Right cardiac atrium (tissue), 5 donors: ENCODE measurements around the gene ARHGAP12. TPM values are rescaled to one million over a fixed set of nuclear protein-coding genes. Genes with fewer than 3 reads are reported as not detected.
"Not testable (repeated sequence)": the region's sequence is repeated elsewhere in the genome, so short reads cannot be mapped to it uniquely, and the experiment has no call there.

ENCODE experiments used
- ATAC-seq, 2 donors: fragments of 200-7000 bp; cut with Tn5 transposase; one replicate each; pipeline versions ENCODE4 v1.8.0 to v1.9.1; 2020; ENCODE audit warnings: moderate library complexity in 2 of 2, mild to moderate bottlenecking in 1 of 2
- DNase-seq, 3 donors: peaks; one replicate each; pipeline ENCODE4 v3.0.0-alpha.2; 2020
- H3K27ac ChIP-seq: one replicate; pipeline ENCODE4 v1.5.1; 2013; ENCODE audit warnings: mild to moderate bottlenecking, low read length, control low read depth, moderate library complexity
- H3K27me3 ChIP-seq: one replicate; pipeline ENCODE4 v1.6.1; 2013; ENCODE audit not compliant: control insufficient read depth, insufficient read depth
- H3K4me1 ChIP-seq: one replicate; pipeline ENCODE4 v1.6.1; 2013; ENCODE audit warnings: low read length; ENCODE audit not compliant: control insufficient read depth, insufficient read depth
- H3K4me3 ChIP-seq: one replicate; pipeline ENCODE4 v1.5.1; 2013; ENCODE audit warnings: low read length, control low read depth
- H3K9me3 ChIP-seq: one replicate; pipeline ENCODE4 v1.6.1; 2013; ENCODE audit warnings: low read length; ENCODE audit not compliant: control insufficient read depth
- WGBS: extraction: QIAGEN DNeasy Blood & Tissue Kit; methylation state at CpG from one replicate; pipeline ENCODE4 v1.1.7; 2013; 5-methylcytosine and 5-hydroxymethylcytosine counted together
- intact Hi-C, 4 donors: fragments of 100-400 bp; cut with DNase I; formaldehyde crosslinking; loops; one replicate each; pipeline versions ENCODE4 v1.11.0 to v1.14.0; 2022 to 2023
- polyA plus RNA-seq: library from polyadenylated mRNA; stranded (reverse); fragments of 200-250 nt; gene quantifications from one replicate; pipeline ENCODE4 v1.2.3, GENCODE V29; 2013
- total RNA-seq, 4 donors: library from RNA; stranded (reverse); fragmentation: NEBNext Ultra II Directional; extraction: Animal tissue kit (Norgen Biotek cat#: 25700); gene quantifications; one replicate each; pipeline ENCODE4 v1.2.1, GENCODE V29; 2021
- donor health status: healthy with polysubstance abuse.
- donor health status: DM: no; HTN: yes; CAD: no.
- donor health status: DM: no; HTN: no; CAD: no.
- donor health status: DM: no; HTN: yes; CAD: no; lungs with severe emphysema.
- donor health status: DM: yes; HTN: yes; CAD: no.

The ARHGAP12 gene
- total and polyA plus RNA-seq, 5 donors, result 20.0 to 25.5 (median 24.8) TPM

DNA sequence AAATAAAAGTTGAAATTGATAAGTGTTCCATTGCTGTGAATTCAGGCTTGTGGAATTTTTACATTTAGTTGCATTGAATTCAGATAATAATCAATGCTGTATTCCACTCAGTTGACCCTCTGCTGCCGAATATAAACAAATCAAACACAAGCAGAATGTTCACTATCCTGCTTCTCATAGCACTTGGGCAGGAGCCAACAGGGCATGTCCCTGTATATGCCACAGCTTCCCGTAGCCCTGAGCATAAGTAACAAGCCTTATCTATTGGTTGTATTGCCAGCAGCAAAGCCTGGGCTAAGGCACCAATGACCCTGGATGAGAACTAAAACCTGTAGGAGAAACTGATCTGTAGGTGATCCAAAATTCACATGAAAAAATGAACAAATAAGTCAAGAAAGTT is 145.9 kb downstream of the ARHGAP12 start:
- no peak overlapping the region for H3K27ac ChIP-seq
- no peak overlapping the region for H3K4me3 ChIP-seq
- no peaks in the 10 kb centered on the region for H3K27me3 ChIP-seq
- intact Hi-C loops, result no loop called here
- no peaks in the 10 kb centered on the region for H3K4me1 ChIP-seq
- ATAC-seq (no peak), DNase-seq (no peak)
- WGBS, result 29% methylated on average over 2 of the region's 2 CpGs
- no peaks in the 10 kb centered on the region for H3K9me3 ChIP-seq

GRCh38 chr10:31780717-31781116 is 147.9 kb downstream of the ARHGAP12 start:
- H3K4me1 ChIP-seq, result no peaks in the 10 kb centered on the region
- H3K27ac ChIP-seq, result no peak overlapping the region
- H3K27me3 ChIP-seq, result no peaks in the 10 kb centered on the region
- H3K4me3 ChIP-seq, result no peak overlapping the region
- intact Hi-C loops, result no loop called here
- DNase-seq (no peak), ATAC-seq (no peak)
- 75% methylated on average over 2 of the region's 2 CpGs for WGBS
- no peaks in the 10 kb centered on the region for H3K9me3 ChIP-seq

GRCh38 chr10:31778627-31779026 is 150.0 kb downstream of the ARHGAP12 start:
- ATAC-seq, result no peak
- no peak overlapping the region for H3K4me3 ChIP-seq
- DNase-seq, result no peak
- intact Hi-C loops, result no loop called here
- 87% methylated on average over 3 of the region's 3 CpGs for WGBS
- no peaks in the 10 kb centered on the region for H3K9me3 ChIP-seq
- H3K27ac ChIP-seq, result no peak overlapping the region
- H3K4me1 ChIP-seq, result no peaks in the 10 kb centered on the region
- H3K27me3 ChIP-seq, result no peaks in the 10 kb centered on the region

DNA sequence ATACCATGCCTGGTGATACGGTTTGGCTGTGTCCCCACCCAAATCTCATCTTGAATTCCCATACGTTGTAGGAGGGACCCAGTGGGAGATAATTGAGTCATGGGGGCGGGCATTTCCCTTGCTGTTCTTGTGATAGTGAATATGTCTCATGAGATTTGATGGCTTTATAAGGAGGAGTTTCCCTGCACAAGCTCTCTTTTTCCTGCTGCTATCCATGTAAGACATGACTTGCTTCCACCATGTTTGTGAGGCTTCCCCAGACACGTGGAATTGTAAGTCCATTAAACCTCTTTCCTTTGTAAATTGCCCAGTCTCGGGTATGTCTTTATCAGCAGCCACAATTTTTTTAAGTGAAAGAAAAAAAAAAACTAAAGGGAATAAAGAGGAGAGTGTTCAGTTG is 152.5 kb downstream of the ARHGAP12 start:
- no peaks in the 10 kb centered on the region for H3K9me3 ChIP-seq

DNA sequence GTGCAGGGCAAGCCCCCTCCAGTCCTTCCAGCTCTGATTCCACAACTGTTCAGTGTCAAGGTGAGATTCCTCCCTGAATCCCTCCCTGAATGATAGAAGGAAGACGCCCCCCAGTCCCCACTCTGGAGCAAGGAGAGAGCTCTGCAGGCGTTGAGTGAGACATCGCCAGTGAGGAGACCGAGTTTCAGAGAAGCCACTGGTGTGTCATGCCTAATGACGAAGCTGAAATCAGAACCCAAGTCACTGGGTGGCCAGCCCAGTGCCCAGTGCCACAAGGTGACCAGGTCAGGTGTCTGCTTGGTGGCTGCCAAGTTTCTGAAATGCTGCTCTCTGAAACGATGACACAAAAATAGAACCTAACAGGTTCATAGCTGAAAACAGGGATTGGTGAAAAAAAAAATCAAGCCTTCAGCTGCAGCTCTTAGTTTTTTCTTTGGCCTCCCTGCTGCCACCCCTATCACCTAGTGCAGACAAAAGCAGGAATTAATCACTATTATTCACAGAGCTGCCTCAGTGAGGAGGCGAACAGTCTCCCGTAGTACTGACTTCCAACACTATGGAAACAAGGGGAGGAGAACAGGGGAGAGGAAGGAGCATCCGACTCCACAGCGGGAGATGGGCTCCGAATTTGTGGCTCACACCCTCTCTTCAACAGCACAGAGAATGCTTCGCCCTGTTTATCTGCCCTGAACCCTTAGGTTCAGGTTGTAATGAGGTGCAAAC is 153.5 kb downstream of the ARHGAP12 start:
- H3K27me3 ChIP-seq, result no peaks in the 10 kb centered on the region
- no peak overlapping the region for H3K4me3 ChIP-seq
- no peak overlapping the region for H3K27ac ChIP-seq
- ATAC-seq (no peak), DNase-seq (no peak)
- H3K4me1 ChIP-seq, result no peaks in the 10 kb centered on the region
- no peaks in the 10 kb centered on the region for H3K9me3 ChIP-seq
- 86% methylated on average over 12 of the region's 12 CpGs for WGBS
- intact Hi-C loops, result no loop called here

More for the DNA sequence above, 152.5 kb downstream of the ARHGAP12 start:
- no peak overlapping the region for H3K27ac ChIP-seq
- H3K4me1 ChIP-seq, result no peaks in the 10 kb centered on the region
- 93% methylated on average over 5 of the region's 5 CpGs for WGBS
- H3K4me3 ChIP-seq, result no peak overlapping the region
- no peak for DNase-seq
- H3K27me3 ChIP-seq, result no peaks in the 10 kb centered on the region
- intact Hi-C loops, result no loop called here
- no peak for ATAC-seq

- ATAC-seq, result no peak
- WGBS, result 89% methylated on average over 12 of the region's 12 CpGs
- intact Hi-C loops, result no loop called here
These were observed 154.2 kb downstream of the ARHGAP12 start for GRCh38 chr10:31774299-31774900.

DNA sequence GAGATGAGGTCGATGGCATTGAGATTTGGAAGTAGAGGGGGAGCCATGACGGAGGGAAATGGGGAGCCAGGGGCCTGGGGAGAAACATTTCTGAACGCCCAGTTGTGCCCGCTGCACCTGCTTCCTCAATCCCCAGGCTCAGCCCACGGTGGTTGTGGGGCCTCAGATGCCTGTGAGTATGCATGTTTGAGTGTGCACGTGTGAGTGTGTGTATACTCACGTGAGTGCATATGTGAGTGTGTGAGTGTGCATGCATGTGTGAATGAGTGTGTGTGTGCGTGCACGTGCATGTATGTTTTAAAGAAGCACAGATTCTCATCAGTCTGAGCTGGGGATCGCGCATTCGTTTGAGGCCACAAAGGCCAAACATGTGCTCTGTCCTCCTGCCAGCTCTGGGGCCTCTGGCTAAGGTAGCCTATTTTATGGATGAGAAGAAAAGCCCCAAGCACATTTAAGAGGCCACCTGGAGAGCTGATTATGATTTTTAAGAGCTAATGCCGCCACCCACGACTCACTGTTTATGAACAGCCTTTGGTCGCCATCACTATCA is 154.8 kb downstream of the ARHGAP12 start:
- WGBS, result 94% methylated on average over 15 of the region's 15 CpGs
- ATAC-seq, result no peak
- intact Hi-C loops, result no loop called here

More at GRCh38 chr10:31774299-31774900, 154.2 kb downstream of the ARHGAP12 start:
- Histone ChIP-seq H3K9me3 (no peaks in the 10 kb centered on the region), H3K27me3 (no peaks in the 10 kb centered on the region), H3K4me3 (no peak overlapping the region), H3K27ac (no peak overlapping the region), H3K4me1 (no peaks in the 10 kb centered on the region)
- DNase-seq, result no peak

GRCh38 chr10:31771331-31771831 is 157.2 kb downstream of the ARHGAP12 start:
- ATAC-seq, result peak; percentile 14 to 65
- Histone ChIP-seq H3K27me3 (no peaks in the 10 kb centered on the region), H3K4me1 (no peaks in the 10 kb centered on the region), H3K27ac (no peak overlapping the region), H3K9me3 (no peaks in the 10 kb centered on the region), H3K4me3 (no peak overlapping the region)
- DNase-seq, result no peak
- WGBS, result 73% methylated on average over 9 of the region's 9 CpGs
- intact Hi-C loops, result no loop called here

More for the DNA sequence above, 154.8 kb downstream of the ARHGAP12 start:
- Histone ChIP-seq H3K27ac (no peak overlapping the region), H3K4me3 (no peak overlapping the region), H3K27me3 (no peaks in the 10 kb centered on the region), H3K4me1 (no peaks in the 10 kb centered on the region), H3K9me3 (no peaks in the 10 kb centered on the region)
- DNase-seq, result no peak

DNA sequence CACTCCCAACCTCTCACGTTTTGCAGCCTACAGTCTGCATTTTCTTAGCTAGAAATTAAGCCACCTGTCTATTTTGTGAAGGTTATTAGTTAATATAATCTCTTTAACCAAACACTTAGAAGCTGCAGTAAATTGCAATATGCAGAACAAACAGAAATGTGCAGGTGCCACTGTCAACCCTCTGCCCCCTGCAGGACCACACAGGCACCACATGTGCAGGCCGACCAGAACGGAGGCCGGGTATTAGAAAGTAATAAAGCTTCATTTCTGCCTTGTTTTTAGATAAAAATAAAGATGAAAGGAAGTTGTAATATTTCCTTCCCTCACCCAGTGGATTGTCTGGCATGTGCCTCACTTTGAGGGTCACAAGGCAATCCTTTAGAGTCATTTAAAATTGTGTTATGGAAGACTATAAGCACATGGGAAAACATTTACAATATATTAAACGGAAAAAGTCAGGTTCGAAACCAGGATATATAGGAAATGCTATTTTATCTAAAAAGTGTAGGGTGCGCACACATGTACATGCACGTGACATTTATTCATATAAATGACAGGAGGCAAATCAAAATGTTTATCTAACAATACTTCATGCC is 158.2 kb downstream of the ARHGAP12 start:
- ATAC-seq, result peak; percentile 64 to 66

GRCh38 chr10:31769564-31769963 is 159.1 kb downstream of the ARHGAP12 start:
- no peak for ATAC-seq
- intact Hi-C loops, result no loop called here
- WGBS, result 65% methylated on average over 4 of the region's 4 CpGs

More for the DNA sequence above, 158.2 kb downstream of the ARHGAP12 start:
- Histone ChIP-seq H3K4me3 (no peak overlapping the region), H3K4me1 (no peaks in the 10 kb centered on the region), H3K27me3 (no peaks in the 10 kb centered on the region), H3K27ac (no peak overlapping the region), H3K9me3 (no peaks in the 10 kb centered on the region)
- WGBS, result 60% methylated on average over 8 of the region's 8 CpGs
- DNase-seq, result peak in 2 of 3 donors; percentile 76 to 79
- intact Hi-C loops, result no loop called here

GRCh38 chr10:31768935-31769334 is 159.7 kb downstream of the ARHGAP12 start:
- H3K27ac ChIP-seq, H3K9me3 ChIP-seq, DNase-seq, ATAC-seq, H3K27me3 ChIP-seq, intact Hi-C loops, H3K4me1 ChIP-seq, H3K4me3 ChIP-seq: not testable (repeated sequence)
- 84% methylated on average over 7 of the region's 7 CpGs for WGBS

More at GRCh38 chr10:31769564-31769963, 159.1 kb downstream of the ARHGAP12 start:
- Histone ChIP-seq H3K27me3 (no peaks in the 10 kb centered on the region), H3K27ac (no peak overlapping the region), H3K4me3 (no peak overlapping the region), H3K4me1 (no peaks in the 10 kb centered on the region), H3K9me3 (no peaks in the 10 kb centered on the region)
- DNase-seq, result no peak
